Medulla oblongata (tissue), 1 donor: Measurements from ENCODE around the gene NAGK.

Source experiments
- DNase-seq: peaks from one replicate; pipeline ENCODE4 v3.0.0-alpha.2; 2015; ENCODE audit errors: extremely low spot score

NAGK gene

DNA sequence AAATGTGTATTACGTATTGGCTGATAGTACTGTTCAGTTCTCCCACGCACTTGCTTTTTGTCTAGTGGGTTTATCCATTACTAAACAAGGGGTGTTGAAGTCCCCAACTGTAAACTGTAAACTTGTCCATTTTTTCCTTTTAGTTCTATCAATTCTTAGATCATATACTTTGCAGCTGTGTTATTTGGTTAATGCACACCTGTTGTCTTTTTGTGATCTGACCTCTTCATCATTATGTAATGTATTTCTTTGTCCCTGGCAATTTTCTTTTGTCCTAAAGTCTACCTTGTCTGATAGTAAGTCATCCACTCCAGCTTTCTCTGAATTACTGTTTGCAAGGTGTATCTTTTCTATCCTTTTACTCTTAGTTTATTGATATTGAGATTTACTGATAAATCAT lies 39.6 kb downstream of the NAGK start:
- DNase-seq: no peak

DNA sequence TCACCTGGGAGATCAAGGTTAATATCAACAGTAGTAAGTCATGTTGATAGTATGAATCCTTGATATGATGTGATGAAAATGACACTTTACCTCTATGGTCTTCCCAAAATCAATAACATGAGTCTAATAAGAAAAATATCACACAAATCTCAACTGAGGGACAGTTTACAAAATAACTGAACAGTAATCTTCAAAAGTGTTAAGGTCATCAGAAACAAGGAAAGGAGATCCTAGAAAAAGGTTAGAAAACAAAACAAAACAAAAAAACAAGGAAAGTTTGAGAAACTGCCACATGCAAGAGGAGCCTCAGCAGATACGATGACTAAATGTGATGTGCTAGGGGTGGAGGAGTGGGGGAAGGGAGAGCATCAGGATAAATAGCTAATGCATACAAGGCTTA lies 45.4 kb downstream of the NAGK start:
- DNase-seq: no peak

DNA sequence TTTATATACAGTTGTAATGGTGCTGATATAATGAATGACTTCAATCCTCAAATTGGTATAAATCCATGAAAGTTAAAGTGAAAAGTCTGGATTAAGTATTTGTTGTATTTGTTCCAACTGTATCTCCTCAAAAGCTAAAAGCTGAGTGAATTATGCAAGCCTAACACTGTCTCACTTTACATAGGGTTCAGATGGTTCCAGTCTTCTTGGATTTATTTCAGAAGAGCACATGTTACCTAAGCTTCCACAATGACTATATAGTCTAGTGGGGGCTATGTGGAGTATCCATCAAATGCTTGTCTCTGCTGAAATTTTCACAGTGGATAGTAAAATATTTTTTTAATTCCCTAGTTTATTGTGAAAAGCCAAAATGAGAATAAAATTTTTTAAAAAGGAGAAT lies 48.6 kb downstream of the NAGK start:
- DNase-seq: no peak

DNA sequence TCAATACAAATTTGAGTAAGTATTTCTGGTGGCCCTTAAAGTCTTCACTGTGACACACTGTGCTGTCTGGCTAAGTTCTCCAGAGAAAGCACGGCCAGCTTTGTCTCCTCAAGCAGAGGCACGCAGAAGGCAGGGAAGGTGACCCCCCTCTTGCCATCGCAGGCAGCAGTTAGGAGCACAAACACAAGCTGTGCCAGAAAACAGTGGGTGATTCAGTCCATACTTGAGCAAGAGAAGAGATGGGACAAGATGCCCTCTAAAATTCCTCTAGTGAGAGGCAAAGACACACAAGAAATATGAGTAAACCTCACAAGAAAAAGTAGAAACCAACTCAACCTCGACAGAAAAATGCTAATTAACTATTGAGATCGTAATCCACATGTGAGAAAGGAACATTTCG lies 51.7 kb downstream of the NAGK start:
- DNase-seq: no peak

DNA sequence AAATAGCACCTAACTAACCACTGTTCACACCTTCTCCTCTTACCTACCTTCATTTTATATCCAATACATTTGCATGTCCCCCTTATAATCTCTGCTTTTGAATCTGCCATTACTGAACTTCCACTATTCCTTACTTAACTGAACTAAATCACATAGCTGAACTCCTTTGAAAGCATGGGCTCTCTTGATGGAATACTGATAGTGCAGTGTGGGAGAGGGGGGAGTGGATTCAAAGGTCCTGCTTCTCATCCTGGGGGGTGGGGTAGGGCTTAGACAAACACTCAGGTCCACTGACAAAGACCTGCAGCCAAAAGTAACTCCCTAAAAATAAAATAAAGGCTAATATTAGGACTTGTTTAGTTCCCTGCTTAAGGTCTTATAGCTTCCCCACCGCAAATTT lies 53.0 kb downstream of the NAGK start:
- no peak for DNase-seq

DNA sequence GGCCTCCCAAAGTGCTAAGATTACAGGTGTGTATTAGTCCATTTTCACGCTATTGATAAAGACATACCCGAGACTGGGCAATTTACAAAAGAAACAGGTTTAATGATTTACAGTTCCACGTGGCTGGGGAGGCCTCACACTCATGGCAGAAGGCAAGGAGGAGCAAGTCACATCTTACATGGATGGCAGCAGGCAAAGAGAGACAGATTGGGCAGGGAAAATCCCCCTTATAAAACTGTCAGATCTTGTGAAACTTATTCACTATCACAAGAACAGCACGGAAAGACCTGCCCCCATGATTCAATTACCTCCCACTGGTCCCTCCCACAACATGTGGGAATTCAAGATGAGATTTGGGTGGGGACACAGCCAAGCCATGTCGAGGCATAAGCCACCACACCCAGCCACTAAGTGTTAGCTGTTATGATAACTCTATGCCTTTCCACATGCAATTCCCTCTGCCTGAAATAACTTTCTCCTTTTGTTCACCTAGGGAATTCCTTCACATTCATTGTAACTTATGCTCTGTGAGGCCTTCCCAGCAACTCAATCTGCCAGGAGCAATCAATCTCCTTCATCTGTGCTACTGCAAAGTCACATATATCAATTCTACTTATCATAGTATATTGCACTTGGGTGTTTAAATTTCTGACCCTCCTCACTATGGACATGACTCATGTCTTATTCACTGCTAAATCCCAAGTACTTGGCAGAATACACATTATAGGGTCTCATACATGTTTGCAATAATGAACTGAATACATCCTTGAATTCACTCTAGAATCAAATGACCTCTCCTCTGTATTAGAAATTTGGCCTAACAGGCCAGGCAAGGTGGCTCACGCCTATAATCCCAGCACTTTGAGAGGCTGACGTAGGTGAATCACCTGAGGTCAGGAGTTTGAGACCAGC lies 54.2 kb downstream of the NAGK start:
- DNase-seq: no peak

DNA sequence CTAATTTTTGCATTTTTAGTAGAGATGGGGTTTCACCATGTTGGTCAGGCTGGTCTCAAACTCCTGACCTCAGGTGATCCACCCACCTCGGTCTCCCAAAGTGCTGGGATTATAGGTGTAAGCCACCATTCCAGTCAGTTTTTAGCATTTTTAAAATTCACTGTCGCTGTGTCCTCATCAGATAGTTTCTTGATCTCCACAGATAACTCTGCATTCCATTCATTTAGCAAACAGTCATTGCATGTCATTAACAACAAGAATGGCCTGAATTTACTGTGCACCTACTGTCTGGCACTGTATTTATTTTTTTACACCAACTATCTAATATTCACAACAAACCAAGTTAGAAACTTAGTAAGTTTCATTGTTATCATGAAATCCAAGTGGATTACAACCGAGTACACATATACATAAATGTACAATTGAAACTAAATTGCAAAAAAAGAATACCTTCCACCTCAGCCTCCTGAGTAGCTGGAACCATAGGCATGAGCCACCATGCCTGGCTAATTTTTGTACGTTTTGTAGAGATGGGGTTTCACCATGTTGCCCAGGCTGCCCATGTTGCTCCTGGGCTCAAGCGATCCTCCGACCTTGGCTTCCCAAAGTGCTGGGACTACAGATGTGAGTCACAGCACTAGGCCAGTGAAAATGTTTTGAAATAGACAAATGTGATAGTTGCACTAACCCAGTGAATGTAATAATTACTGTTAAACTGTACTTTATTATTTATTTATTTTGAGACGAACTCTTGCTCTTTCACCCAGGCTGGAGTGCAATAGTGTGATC lies 57.3 kb downstream of the NAGK start:
- no peak for DNase-seq

DNA sequence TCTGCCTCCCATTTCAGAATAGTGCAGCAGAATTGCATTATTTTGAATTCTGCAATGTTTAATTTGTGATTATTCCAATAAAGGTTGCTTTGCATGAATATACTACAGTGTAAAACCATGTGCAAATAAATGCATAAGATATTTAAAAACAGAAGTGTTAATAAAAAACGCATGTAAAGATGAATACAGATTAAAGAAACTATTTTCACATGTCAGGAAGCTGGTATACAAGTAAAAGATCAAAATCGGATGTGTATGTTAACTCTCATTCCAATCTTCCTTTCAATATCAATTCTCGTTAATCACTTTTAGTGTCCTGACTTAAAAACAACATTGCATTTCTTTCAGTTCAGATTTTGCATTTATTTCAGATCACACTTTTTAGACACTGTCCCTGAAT lies 58.5 kb downstream of the NAGK start:
- DNase-seq: no peak
